Measurements from ENCODE around the gene KMT2E. TPM values are rescaled to one million over a fixed set of nuclear protein-coding genes. Genes with fewer than 3 reads are reported as not detected.

The KMT2E gene
- total RNA-seq, 1 donor from 2014 or later = 127 TPM

DNA sequence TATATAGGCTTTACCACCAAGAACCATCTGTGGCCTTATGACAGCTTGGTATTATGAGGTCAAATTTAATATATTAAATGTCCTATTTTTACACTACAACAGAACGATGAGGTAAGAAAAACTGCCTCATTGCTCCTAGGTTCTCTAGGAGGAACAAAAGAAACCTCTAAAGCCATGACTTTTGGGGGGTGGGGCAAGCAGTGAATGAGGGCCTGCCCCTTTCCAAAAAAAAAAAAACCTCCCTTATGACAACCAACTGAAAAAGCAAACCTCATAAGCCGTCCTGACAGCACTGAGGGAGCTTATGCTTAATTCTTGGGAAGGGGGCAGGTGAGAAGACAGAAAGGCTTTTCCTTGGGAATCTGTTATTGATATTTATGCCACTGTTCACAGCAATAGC lies 116.6 kb downstream of the KMT2E start:
- no peak for DNase-seq

DNA sequence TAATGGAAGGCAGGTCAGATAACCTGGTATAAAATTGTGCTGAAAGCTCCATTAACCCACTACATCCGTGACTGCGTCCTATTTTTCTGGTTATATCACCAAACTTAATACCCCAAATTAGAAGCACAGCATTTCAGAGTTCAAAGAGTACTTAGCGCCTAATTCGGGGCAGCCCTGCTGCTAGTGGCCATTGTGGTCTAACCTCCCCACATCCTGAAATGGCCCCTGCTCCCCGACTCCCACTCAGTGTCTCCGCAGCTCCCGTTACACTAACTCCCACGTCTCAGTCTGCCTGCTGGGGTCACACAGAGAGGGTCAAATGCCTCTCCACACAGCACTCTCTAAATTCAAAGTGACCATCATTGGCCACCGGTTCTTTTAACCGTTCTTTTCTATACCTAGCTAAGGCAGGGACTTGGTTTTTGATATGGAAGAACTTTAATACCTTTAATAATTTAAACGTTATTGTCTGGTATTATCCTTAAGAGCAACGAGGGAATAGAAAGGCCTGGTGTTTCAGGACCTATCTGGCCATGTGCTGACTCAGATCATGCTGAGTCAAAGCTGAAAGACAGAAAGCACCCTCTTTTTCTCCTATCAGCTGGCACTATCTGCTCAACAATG lies 117.1 kb downstream of the KMT2E start:
- no peak for DNase-seq

DNA sequence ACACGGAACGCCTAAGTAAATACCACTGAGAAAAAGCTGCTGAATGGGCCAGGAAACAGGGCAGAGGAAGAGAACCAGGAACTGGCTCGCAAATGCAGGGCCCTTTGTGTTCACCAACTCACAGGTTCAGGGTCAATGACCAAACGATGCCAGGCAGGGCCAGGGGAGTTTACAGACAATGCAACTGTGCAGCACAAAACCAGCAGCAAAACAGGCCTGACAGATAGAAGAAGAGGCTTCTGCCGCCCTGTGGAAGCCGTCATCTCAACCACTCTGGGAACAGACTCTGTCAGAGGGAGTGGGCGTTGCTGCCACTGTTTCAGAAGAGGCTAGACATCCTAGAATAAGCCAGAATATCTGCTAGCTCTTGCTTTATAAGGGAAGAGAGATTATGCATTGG lies 117.9 kb downstream of the KMT2E start:
- DNase-seq = no peak

DNA sequence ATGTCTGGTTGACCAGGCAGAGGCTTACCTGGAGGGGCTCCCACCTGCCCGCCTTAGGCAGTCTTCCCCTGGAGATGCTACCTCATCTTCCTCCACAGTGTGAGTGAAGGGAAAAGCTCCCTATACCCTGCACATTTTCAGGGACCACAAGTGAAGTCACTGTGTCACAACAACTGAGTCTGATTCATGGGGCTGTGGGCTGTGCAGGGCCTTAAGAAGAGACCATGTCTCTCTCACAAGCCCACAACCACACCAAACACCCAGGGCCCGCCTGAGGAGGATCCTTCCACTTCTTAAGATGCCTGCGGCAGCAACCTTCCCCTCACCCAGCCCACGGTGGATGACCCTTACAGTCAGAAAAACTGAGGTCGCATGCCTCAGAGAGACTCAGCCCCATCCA lies 118.3 kb downstream of the KMT2E start:
- DNase-seq = no peak

DNA sequence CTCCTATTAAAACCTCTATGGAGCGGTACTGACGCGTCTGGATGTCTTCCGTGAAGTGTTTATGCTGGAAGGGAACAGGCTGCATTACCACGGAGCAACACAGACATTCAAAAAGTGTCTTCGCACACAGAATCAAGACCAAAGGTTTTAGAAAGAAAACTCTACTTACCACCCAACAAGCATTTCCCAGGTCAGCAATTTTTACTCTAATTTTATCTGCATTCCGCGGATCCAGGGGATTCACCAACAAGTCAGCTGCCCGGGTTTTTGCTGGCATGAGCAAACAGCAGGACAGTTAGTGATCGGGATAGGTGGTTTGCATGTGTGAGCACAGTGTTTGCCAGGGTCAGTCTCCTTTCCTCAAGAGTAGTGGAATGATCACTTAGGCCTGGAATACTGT lies 118.8 kb downstream of the KMT2E start:
- DNase-seq = no peak

DNA sequence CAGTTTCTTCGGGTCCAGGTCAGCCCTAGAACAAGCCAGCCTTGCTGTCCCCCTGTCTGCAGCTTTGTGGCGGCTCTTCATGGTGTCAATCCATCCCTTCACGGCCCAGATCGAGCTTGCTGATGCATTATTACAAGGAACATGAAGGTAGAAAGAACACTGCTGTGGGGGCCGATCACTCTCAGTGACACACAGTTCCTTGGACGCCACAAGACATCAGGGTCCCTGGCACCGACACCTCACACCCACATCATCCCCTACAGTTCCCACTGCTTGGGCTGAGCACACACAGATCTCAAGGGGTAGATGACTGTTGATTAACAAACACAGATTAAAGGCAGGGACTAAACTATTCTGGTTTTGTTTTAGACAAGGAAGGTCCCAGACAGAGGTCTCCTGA lies 119.4 kb downstream of the KMT2E start:
- DNase-seq = no peak

DNA sequence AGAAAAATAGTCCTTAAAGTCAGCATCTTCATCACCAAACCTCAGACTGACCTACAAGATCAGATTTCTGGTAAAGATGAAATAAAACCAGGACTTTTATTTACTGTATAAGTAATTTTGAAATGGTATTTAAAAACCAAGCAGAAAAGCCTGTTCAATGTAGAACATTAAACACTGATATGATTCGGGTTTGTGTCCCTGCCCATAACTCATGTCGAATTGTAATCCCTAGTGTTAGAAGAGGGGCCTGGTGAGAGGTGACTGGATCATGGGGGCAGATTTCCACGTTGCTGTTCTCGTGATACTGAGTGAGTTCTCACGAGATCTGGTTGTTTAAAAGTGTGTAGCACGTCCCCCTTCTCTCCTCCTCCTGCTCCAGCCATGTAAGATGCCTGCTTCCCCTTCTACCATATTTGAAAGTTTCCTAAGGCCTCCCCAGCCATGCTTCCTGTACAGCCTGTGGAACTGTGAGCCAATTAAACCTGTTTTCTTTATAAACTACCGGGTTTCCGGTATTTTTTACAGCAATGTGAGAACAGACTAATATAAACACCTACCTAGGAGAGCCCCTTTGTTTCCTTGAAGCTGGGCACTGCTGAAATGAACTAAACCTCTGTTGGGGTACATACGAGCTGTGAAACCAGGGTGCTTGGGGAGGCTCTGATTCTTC lies 120.1 kb downstream of the KMT2E start:
- no peak for DNase-seq

DNA sequence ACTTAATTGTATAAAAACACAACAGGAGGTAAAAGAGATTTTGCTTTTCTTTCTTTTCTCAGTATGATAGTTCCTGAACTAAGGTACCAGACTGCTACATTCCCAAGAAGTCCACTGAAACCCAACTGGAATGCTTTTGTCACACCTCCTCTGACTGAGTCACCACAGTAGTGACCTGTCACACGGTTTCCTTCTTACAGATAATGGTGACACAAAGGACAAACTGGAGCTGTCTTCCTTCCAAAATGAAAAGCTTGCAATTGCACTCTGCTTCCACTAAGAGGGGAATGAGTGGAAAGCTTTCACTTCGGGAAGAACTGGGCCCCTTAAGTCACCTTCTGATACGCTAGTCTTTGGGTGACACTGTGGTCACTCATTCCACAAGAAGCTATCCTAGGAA lies 122.2 kb downstream of the KMT2E start:
- no peak for DNase-seq

DNA sequence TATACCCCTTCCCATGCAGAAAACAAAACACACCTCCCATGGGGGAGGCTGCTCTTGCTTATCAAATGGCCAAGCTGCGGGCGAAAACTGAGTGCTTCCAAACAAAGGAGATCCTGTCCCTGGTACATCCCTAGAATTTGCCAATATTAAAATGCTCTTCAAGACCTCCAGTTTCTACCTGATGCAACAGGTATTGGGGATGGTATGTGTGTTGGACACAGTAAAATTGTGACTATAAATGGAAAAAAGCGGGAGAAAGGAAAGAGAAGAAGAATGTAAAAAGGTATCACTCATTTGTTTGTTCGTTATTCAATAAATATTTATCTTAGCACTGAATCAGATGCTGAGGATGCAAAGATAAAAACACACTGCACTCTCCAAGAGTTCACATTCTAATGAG lies 123.9 kb downstream of the KMT2E start:
- no peak for DNase-seq

DNA sequence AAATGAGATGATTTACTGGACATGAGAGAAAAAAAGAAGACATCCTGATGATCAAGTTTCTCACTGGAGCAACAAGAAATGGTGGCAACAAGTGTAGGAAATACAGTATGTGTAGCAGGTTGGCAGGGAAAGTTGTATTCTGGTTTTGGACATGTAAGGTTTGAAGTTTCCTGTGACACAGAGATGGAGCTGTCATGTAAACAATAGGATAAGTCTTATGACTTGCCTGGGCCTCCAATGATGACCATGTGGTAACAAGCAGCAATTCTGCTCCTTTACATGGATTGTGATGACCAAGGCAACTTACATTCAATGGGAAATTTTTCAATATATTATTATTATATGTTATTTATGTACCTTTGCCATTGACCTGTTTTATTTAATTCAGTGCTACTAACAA lies 125.4 kb downstream of the KMT2E start:
- no peak for DNase-seq

DNA sequence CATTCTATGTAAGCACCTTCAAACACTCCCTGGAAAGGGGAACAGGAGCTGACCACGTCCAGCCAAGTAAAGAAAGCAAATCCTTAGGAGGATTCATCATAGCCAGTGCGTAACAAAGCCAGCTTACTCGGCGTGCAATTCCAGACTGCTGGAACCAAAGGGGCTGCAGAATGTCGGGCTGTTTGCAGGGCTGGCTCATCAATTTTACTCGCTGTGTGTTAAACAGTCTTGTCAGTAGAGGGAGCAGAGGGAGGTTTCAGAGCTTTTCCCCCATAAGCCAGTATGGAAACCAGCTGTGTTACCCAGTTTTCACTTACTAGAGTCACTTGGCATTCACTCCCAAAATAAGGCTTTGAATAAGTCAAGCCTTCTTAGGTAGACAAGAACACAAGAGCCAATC lies 127.1 kb downstream of the KMT2E start:
- peak; percentile 28 for DNase-seq

DNA sequence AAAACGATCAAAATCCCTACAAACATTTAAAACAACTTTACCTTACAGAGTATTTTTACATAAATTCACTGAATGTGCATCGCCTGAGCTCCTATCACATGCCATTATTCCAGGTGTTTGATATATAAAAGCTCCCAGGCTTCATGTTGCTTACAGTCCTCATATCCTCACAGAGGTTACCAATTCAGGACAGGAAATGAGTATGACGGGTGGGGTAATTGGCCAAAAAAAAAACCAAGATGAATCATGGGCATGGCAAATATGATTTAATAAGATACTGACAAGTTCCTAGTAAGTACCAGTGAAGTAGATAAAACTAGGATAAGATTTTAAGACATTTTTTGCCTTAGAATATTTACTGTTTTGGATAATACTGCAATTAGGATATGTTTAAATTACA lies 135.8 kb downstream of the KMT2E start:
- DNase-seq = no peak

DNA sequence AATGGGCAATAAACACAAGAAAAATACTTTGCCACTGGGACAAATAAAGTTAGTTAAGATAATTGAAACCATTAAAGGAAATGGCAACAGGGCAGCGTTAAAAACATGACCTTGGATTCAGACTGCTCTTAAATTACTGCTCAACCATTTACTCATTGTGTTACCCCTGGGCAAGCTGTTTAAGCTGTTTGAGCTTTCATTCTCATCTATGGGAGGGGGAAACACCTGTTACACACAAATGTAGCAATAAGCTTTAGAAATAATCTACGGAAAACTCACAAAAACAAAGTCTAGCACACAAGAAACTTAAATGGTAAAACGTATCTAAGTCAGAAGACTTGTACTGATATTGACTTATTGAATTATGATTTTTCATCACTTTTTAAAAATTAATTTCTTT lies 137.1 kb downstream of the KMT2E start:
- no peak for DNase-seq

DNA sequence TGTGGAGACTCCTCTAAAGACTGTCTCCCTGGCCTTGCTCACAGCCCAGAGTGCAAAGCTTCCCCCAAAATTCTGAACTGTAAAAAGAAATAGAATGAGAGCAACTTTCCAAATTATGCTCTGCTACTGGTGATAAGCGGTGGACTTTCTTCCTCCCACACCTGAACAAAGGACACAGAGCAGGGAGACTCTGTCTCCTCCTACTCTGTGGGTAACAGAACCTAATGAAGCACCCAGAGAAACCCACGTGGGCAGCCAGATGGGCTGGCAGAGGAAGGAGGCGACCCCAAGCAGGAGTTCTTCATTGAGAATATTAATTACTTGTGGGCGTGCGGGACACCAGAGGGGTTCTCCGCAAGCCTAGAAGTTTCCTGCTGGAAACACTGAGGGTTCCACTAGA lies 139.5 kb downstream of the KMT2E start:
- DNase-seq = no peak

DNA sequence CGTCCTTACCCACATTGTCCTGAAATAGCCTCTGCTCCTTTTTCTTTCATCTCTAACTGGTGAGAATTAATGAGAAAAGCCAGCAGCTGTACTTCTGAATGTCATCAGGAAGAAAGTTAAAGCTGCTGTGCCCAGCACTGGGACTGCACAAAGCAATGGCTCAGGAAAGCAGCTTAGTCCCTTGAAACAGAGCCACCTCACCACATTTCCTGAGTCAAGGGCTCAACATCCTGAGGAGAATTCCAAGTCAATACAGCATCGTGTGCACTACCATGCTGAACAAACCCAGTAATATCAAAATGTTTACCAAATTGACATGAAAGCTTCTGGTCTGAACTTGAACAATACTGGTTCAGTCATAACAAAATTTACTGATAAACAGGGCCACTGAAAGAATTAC lies 140.1 kb downstream of the KMT2E start:
- no peak for DNase-seq

DNA sequence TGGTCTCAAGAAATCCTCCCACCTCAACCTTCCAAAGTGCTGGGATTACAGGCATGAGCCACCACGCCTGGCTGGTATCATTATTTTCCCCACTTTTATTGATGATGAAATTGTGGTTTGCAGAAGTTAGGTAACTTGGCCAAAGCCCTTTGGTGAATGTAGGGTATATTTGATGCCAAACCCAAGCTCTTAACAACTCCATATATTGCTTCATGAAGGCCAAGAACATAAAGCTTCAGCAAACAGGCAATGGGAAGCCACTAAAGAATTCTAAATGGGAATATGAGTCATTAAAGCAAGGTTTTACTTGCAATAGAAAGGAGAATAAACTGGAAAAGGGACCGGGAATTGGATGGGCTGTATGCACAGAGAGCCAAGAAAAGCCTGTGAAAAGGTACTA lies 142.7 kb downstream of the KMT2E start:
- DNase-seq = no peak

DNA sequence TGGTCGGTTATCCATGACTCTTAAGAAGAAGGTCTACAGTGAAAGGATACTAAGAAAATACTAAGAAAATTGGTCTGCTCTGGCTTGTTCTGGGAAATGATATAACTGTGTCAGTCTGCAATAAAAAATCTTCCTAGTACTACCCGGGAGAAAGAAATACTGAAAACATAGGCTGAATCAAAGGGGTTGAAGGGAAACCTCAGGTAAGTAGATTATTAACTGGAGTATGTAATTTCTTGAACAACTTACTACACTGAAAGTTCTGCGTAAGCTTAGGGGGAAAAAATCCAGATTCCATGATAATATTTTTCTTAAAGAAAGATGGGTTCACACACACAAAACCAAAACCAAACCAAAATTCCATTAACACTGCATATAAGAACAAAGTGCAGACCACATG lies 143.3 kb downstream of the KMT2E start:
- no peak for DNase-seq

DNA sequence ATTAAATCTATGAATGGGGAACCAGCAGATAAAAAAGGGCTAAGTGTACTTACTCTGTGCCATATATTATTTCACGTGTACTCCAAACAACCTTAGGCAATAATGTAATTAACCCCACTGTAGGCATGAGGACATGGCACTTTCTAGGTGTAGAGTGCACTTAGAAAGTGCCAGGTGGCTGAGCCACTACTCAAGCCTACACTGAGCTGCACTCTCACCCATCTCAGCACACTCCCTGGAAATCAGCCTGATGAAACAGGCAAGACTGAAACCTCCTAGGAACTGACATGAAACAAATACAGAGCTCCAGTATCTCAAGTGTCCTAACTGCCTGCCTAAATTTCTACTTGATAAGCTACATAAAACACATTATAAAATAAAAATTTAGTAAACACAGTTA lies 147.4 kb downstream of the KMT2E start:
- no peak for DNase-seq

Data from skin of body (tissue), 2 donors.